Natural killer cell (primary cell): ENCODE results near the gene ZBTB32. TPM values are rescaled to one million over a fixed set of nuclear protein-coding genes. Genes with fewer than 3 reads are reported as not detected.

ENCODE experiments used
- ATAC-seq, 3 donors: fragments of 150-1000 bp in 2 of 3; fragments of 200-7000 bp in 1 of 3; cut with Tn5 transposase; 1 replicate in 1 of 3; 2 replicates in 2 of 3; pipeline ENCODE4 v1.10.0; 2021; ENCODE audit warnings: mild to moderate bottlenecking in 2 of 3, moderate library complexity in 2 of 3
- DNase-seq, 2 donors: peaks; one replicate each; pipeline versions ENCODE4 v3.0.0 to v3.0.0-alpha.2; 2013 to 2021; ENCODE audit warnings: mixed read lengths in 1 of 2
- H3K27ac ChIP-seq: one replicate; pipeline ENCODE4 v1.5.1; 2013; ENCODE audit warnings: mild to moderate bottlenecking, low read length
- H3K27me3 ChIP-seq: one replicate; pipeline ENCODE4 v1.6.1; 2013; ENCODE audit warnings: low read length; ENCODE audit not compliant: control insufficient read depth, insufficient read depth
- H3K36me3 ChIP-seq: one replicate; pipeline ENCODE4 v1.6.1; 2013; ENCODE audit warnings: low read length; ENCODE audit not compliant: control insufficient read depth, insufficient read depth
- H3K4me1 ChIP-seq: one replicate; pipeline ENCODE4 v1.6.1; 2013; ENCODE audit warnings: low read length; ENCODE audit not compliant: control insufficient read depth, insufficient read depth
- H3K4me3 ChIP-seq: one replicate; pipeline ENCODE4 v1.5.1; 2013; ENCODE audit warnings: low read length
- H3K9me3 ChIP-seq: one replicate; pipeline ENCODE4 v1.6.1; 2013; ENCODE audit warnings: low read length; ENCODE audit not compliant: control insufficient read depth, insufficient read depth
- H3K27ac Mint-ChIP-seq, 2 donors: one replicate each; pipeline ENCODE4 v1.8.0; 2022; ENCODE audit warnings: mild to moderate bottlenecking in 2 of 2, mixed read lengths in 2 of 2, moderate library complexity in 1 of 2
- H3K27me3 Mint-ChIP-seq, 2 donors: one replicate each; pipeline ENCODE4 v1.8.0; 2022; ENCODE audit warnings: low read depth in 2 of 2, mixed read lengths in 2 of 2
- H3K36me3 Mint-ChIP-seq: one replicate; pipeline ENCODE4 v1.8.0; 2022; ENCODE audit warnings: mixed read lengths
- H3K4me1 Mint-ChIP-seq, 2 donors: one replicate each; pipeline ENCODE4 v1.8.0; 2022; ENCODE audit warnings: mixed read lengths in 2 of 2
- H3K4me3 Mint-ChIP-seq: one replicate; pipeline ENCODE4 v1.8.0; 2022; ENCODE audit warnings: mild to moderate bottlenecking, moderate library complexity, mixed read lengths
- H3K9me3 Mint-ChIP-seq, 2 donors: one replicate each; pipeline ENCODE4 v1.8.0; 2022; ENCODE audit warnings: mixed read lengths in 2 of 2
- WGBS: methylation state at CpG from one replicate; pipeline ENCODE4 v1.1.7; 2013; ENCODE audit warnings: missing lambda C conversion rate; ENCODE audit not compliant: insufficient coverage; 5-methylcytosine and 5-hydroxymethylcytosine counted together
- intact Hi-C: fragments of 100-400 bp; cut with micrococcal nuclease; formaldehyde crosslinking; loops from one replicate; pipeline ENCODE4 v1.14.2; 2022
- total RNA-seq, 4 donors: library from RNA; stranded (reverse); fragments of 120-200 nt in 1 of 4; gene quantifications; one replicate each; pipeline versions ENCODE4 v1.2.3 to v1.2.4, GENCODE V29; 2013 to 2022
- TF ChIP-seq, protein P1 (sequence below): fragments of 200-600 bp; IDR thresholded peaks from one replicate; pipeline ENCODE4 v1.8.0; 2022; ENCODE audit warnings: antibody characterized with exemption

The ZBTB32 gene
- total RNA-seq, 3 donors from 2014 or later (not counting 1 experiment from before 2014, with no cell fraction given) = 0.27 to 1.8 (median 0.35) TPM

GRCh38 chr19:35670686-35671085, 33.7 kb upstream of the ZBTB32 start:
- H3K4me1 Mint-ChIP-seq = peaks cover 0 to 8% of the 10 kb centered on the region in 2 donors
- Histone ChIP-seq H3K36me3 (no peaks in the 10 kb centered on the region), H3K4me1 (peaks cover 12% of the 10 kb centered on the region), H3K9me3 (no peaks in the 10 kb centered on the region), H3K27ac (no peak overlapping the region), H3K4me3 (no peak overlapping the region), H3K27me3 (peaks cover 11% of the 10 kb centered on the region)
- no peak overlapping the region for H3K4me3 Mint-ChIP-seq
- TF ChIP-seq, protein P1, sequence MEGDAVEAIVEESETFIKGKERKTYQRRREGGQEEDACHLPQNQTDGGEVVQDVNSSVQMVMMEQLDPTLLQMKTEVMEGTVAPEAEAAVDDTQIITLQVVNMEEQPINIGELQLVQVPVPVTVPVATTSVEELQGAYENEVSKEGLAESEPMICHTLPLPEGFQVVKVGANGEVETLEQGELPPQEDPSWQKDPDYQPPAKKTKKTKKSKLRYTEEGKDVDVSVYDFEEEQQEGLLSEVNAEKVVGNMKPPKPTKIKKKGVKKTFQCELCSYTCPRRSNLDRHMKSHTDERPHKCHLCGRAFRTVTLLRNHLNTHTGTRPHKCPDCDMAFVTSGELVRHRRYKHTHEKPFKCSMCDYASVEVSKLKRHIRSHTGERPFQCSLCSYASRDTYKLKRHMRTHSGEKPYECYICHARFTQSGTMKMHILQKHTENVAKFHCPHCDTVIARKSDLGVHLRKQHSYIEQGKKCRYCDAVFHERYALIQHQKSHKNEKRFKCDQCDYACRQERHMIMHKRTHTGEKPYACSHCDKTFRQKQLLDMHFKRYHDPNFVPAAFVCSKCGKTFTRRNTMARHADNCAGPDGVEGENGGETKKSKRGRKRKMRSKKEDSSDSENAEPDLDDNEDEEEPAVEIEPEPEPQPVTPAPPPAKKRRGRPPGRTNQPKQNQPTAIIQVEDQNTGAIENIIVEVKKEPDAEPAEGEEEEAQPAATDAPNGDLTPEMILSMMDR = no peak
- ATAC-seq (no peak), DNase-seq (no peak)
- peaks cover 27 to 30% of the 10 kb centered on the region in 2 donors for H3K27me3 Mint-ChIP-seq
- intact Hi-C loops = no loop called here
- no peak overlapping the region for H3K27ac Mint-ChIP-seq
- 83% methylated on average over 1 of the region's 1 CpG for WGBS
- H3K36me3 Mint-ChIP-seq = no peaks in the 10 kb centered on the region
- H3K9me3 Mint-ChIP-seq = no peaks in the 10 kb centered on the region

- TF ChIP-seq, protein P1 = no peak
- ATAC-seq (no peak), DNase-seq (no peak)
- intact Hi-C loops = no loop called here
- H3K27me3 ChIP-seq = peaks cover 11% of the 10 kb centered on the region
- Mint-ChIP-seq H3K36me3 (no peaks in the 10 kb centered on the region), H3K27ac (no peak overlapping the region), H3K4me3 (no peak overlapping the region), H3K27me3 (peaks cover 34 to 35% of the 10 kb centered on the region in 2 donors), H3K4me1 (peaks cover 0 to 8% of the 10 kb centered on the region in 2 donors), H3K9me3 (no peaks in the 10 kb centered on the region)
- H3K4me1 ChIP-seq = peaks cover 12% of the 10 kb centered on the region
- H3K36me3 ChIP-seq = no peaks in the 10 kb centered on the region
- WGBS = 43% methylated on average over 3 of the region's 3 CpGs
- no peak overlapping the region for H3K27ac ChIP-seq
- no peak overlapping the region for H3K4me3 ChIP-seq
- H3K9me3 ChIP-seq = no peaks in the 10 kb centered on the region
Observed at GRCh38 chr19:35671818-35672217, 32.5 kb upstream of the ZBTB32 start.

GRCh38 chr19:35673121-35673804, 31.1 kb upstream of the ZBTB32 start:
- Histone ChIP-seq H3K27me3 (peaks cover 11% of the 10 kb centered on the region), H3K4me1 (peaks cover 12% of the 10 kb centered on the region), H3K27ac (no peak overlapping the region), H3K36me3 (no peaks in the 10 kb centered on the region), H3K4me3 (peak overlapping the region; percentile 43), H3K9me3 (no peaks in the 10 kb centered on the region)
- Mint-ChIP-seq H3K27ac (peak overlapping the region in 1 of 2 donors; percentile 49), H3K4me1 (peaks cover 0 to 8% of the 10 kb centered on the region in 2 donors), H3K36me3 (no peaks in the 10 kb centered on the region), H3K9me3 (no peaks in the 10 kb centered on the region), H3K27me3 (peaks cover 34 to 39% of the 10 kb centered on the region in 2 donors), H3K4me3 (peak overlapping the region; percentile 79)
- intact Hi-C loops = no loop called here
- DNase-seq (peak in 1 of 2 donors; percentile 66), ATAC-seq (peak; percentile 66 to 84 (median 83))
- TF ChIP-seq, protein P1 = no peak
- 7% methylated on average over 39 of the region's 39 CpGs for WGBS
